Gastrocnemius medialis (tissue), 4 donors: ENCODE data around the gene AMY2B. TPM values are rescaled to one million over a fixed set of nuclear protein-coding genes. Genes with fewer than 3 reads are reported as not detected.
"Not testable (repeated sequence)": the region's sequence is repeated elsewhere in the genome, so short reads cannot be mapped to it uniquely, and the experiment has no call there.

Experiments
- ATAC-seq, 2 donors: fragments of 150-250 bp; one replicate each; pipeline ENCODE4 v1.9.1; 2016
- DNase-seq, 2 donors: peaks; one replicate each; pipeline ENCODE4 v3.0.0-alpha.2; 2019
- H3K27ac ChIP-seq, 4 donors: fragments of 200-600 bp; sonication (generic); 1 replicate in 1 of 4; 2 replicates in 3 of 4; pipeline ENCODE4 v1.5.1; 2016 to 2018; ENCODE audit warnings: mild to moderate bottlenecking in 2 of 4, moderate library complexity in 1 of 4
- H3K27me3 ChIP-seq, 3 donors: fragments of 200-600 bp; sonication (generic) in 2 of 3; 1 replicate in 1 of 3; 2 replicates in 2 of 3; pipeline versions ENCODE4 v1.5.1 to v1.6.0; 2016 to 2019; ENCODE audit warnings: mild to moderate bottlenecking in 1 of 3, moderate library complexity in 1 of 3
- H3K36me3 ChIP-seq, 2 donors: fragments of 200-600 bp; sonication (generic) in 1 of 2; one replicate each; pipeline ENCODE4 v1.5.1; 2017 to 2018
- H3K4me1 ChIP-seq, 2 donors: fragments of 200-600 bp; sonication (generic) in 1 of 2; one replicate each; pipeline ENCODE4 v1.5.1; 2016 to 2017; ENCODE audit warnings: mild to moderate bottlenecking in 2 of 2
- H3K4me3 ChIP-seq, 4 donors: fragments of 200-600 bp; sonication (generic) in 3 of 4; 1 replicate in 1 of 4; 2 replicates in 3 of 4; pipeline ENCODE4 v1.5.1; 2016 to 2019; ENCODE audit warnings: mild to moderate bottlenecking in 2 of 4
- H3K9me3 ChIP-seq, 3 donors: fragments of 200-600 bp; sonication (generic) in 2 of 3; 1 replicate in 1 of 3; 2 replicates in 2 of 3; pipeline ENCODE4 v1.5.1; 2016 to 2019
- POLR2A ChIP-seq, 2 donors: fragments of 450-650 bp; IDR thresholded peaks; one replicate each; pipeline ENCODE4 v1.6.1; 2017; ENCODE audit warnings: antibody characterized with exemption in 2 of 2, mild to moderate bottlenecking in 2 of 2, moderate library complexity in 2 of 2
- in situ Hi-C, 4 donors: fragments of 200-750 bp; cut with MboI; loops; one replicate each; pipeline versions ENCODE4 v1.15.0 to v1.8.0; 2017; ENCODE audit warnings: low sequenced_read_pairs in 4 of 4
- intact Hi-C: fragments of 100-400 bp; cut with DNase I; formaldehyde crosslinking; loops from one replicate; pipeline ENCODE4 v1.15.1; 2023; ENCODE audit warnings: low total_unique reads
- total RNA-seq, 4 donors: library from RNA; depleted of rRNA; stranded (reverse); fragments of >200 nt; gene quantifications; one replicate each; pipeline versions ENCODE4 v1.1.0 to v1.2.3, GENCODE V29; 2016

Gene AMY2B
- total RNA-seq, 4 donors from 2014 or later: 9.7 to 70.8 (median 25.4) TPM

GRCh38 chr1:103616362-103616761, 45.0 kb downstream of the AMY2B start:
- DNase-seq (no peak), ATAC-seq (no peak)
- intact Hi-C loops (no loop called here), in situ Hi-C loops (no loop called here)
- no peak for TF ChIP-seq POLR2A (IDR thresholded peaks at IDR 0.05)
- no peaks in the 10 kb centered on the region for H3K36me3 ChIP-seq
- no peaks in the 10 kb centered on the region for H3K27me3 ChIP-seq
- H3K9me3 ChIP-seq: no peaks in the 10 kb centered on the region
- H3K4me1 ChIP-seq: no peaks in the 10 kb centered on the region
- no peak overlapping the region for H3K27ac ChIP-seq
- H3K4me3 ChIP-seq: no peak overlapping the region

GRCh38 chr1:103616994-103617477, 45.6 kb downstream of the AMY2B start, which contains the start of gene AMY2A:
AMY2A (plus strand) TSS chr1:103617427; CDS start chr1:103617441, 14 bp downstream.
- ATAC-seq, DNase-seq, H3K4me3 ChIP-seq, in situ Hi-C loops, H3K27me3 ChIP-seq, H3K4me1 ChIP-seq, H3K9me3 ChIP-seq, intact Hi-C loops, H3K36me3 ChIP-seq, H3K27ac ChIP-seq: not testable (repeated sequence)

GRCh38 chr1:103627436-103627835, 56.0 kb downstream of the AMY2B start:
- H3K9me3 ChIP-seq, H3K27ac ChIP-seq, H3K4me1 ChIP-seq, H3K4me3 ChIP-seq, H3K27me3 ChIP-seq, ATAC-seq, DNase-seq, intact Hi-C loops, H3K36me3 ChIP-seq, in situ Hi-C loops: not testable (repeated sequence)

Other genes with a start within 250 kb of the AMY2B start
- 10 to 100 TPM in 2 of 4 donors, 1 to 10 TPM in 2; 6.5 to 55.2 (median 29.8) TPM for gene RNPC3, start 45.9 kb upstream of the AMY2B start, total RNA-seq
- gene AMY2A, start 45.8 kb downstream of the AMY2B start, total RNA-seq: not detected
- not detected for gene AMY1A, start 84.2 kb downstream of the AMY2B start, total RNA-seq
- gene AMY1B, start 124.6 kb downstream of the AMY2B start, total RNA-seq: not detected
- gene AMY1C, start 178.3 kb downstream of the AMY2B start, total RNA-seq: not detected